Epithelial cell of prostate (primary cell): ENCODE data around the gene IDI1.

Experiments used
- DNase-seq: peaks from one replicate; pipeline ENCODE4 v3.0.0-alpha.2; 2011; ENCODE audit warnings: low read depth, low spot score
- H3K27ac ChIP-seq: fragments of 450-650 bp; 2 replicates; pipeline ENCODE4 v1.5.1; 2017; ENCODE audit warnings: mild to moderate bottlenecking

IDI1 gene

GRCh38 chr10:1048732-1049424 is at the start of gene IDI1:
IDI1 (minus strand) TSS chr10:1049119; CDS start chr10:1049003, 116 bp downstream.
- peak within 1 kb of the TSS; percentile 97 for H3K27ac ChIP-seq
- DNase-seq: peak; percentile 95

GRCh38 chr10:1097436-1097835 is 48.5 kb upstream of the IDI1 start:
- H3K27ac ChIP-seq: no peak overlapping the region

GRCh38 chr10:1096287-1096889 is 47.5 kb upstream of the IDI1 start:
- H3K27ac ChIP-seq: no peak overlapping the region
- no peak for DNase-seq

More at GRCh38 chr10:1097436-1097835, 48.5 kb upstream of the IDI1 start:
- DNase-seq: no peak

- no peak for DNase-seq
- no peak overlapping the region for H3K27ac ChIP-seq
Measured at GRCh38 chr10:1095498-1095897, 46.6 kb upstream of the IDI1 start.

GRCh38 chr10:1094112-1095057 is 45.5 kb upstream of the IDI1 start:
- H3K27ac ChIP-seq: no peak overlapping the region
- DNase-seq: no peak

GRCh38 chr10:1093696-1094095 is 44.8 kb upstream of the IDI1 start:
- no peak overlapping the region for H3K27ac ChIP-seq
- DNase-seq: no peak

GRCh38 chr10:1090696-1091095 is 41.8 kb upstream of the IDI1 start:
- no peak overlapping the region for H3K27ac ChIP-seq
- DNase-seq: no peak

- DNase-seq: no peak
- no peak overlapping the region for H3K27ac ChIP-seq
Measured at GRCh38 chr10:1089017-1089689, 40.2 kb upstream of the IDI1 start.

- no peak for DNase-seq
- no peak overlapping the region for H3K27ac ChIP-seq
Measured at GRCh38 chr10:1086787-1087186, 37.9 kb upstream of the IDI1 start.

GRCh38 chr10:1085258-1085657 is 36.3 kb upstream of the IDI1 start:
- no peak overlapping the region for H3K27ac ChIP-seq
- DNase-seq: no peak

GRCh38 chr10:1084011-1084950 is 35.4 kb upstream of the IDI1 start:
- H3K27ac ChIP-seq: no peak overlapping the region
- DNase-seq: no peak

GRCh38 chr10:1083581-1083980 is 34.7 kb upstream of the IDI1 start:
- no peak for DNase-seq
- no peak overlapping the region for H3K27ac ChIP-seq

- no peak for DNase-seq
- no peak overlapping the region for H3K27ac ChIP-seq
Measured at GRCh38 chr10:1078668-1079067, 29.7 kb upstream of the IDI1 start.

GRCh38 chr10:1074748-1075308 is 25.9 kb upstream of the IDI1 start:
- H3K27ac ChIP-seq: no peak overlapping the region
- no peak for DNase-seq

GRCh38 chr10:1074052-1074747 is 25.3 kb upstream of the IDI1 start:
- H3K27ac ChIP-seq: no peak overlapping the region
- no peak for DNase-seq

GRCh38 chr10:1070919-1071318 is 22.0 kb upstream of the IDI1 start:
- no peak for DNase-seq
- H3K27ac ChIP-seq: no peak overlapping the region

- DNase-seq: no peak
- H3K27ac ChIP-seq: no peak overlapping the region
Measured at GRCh38 chr10:1068380-1069361, 19.8 kb upstream of the IDI1 start.
